ENCODE results near the gene TUBGCP3. TPM values are rescaled to one million over a fixed set of nuclear protein-coding genes. Genes with fewer than 3 reads are reported as not detected.

Gene TUBGCP3
- total RNA-seq, 1 experiment from 2014 or later, result 8.2 TPM

- peak; percentile 47 for DNase-seq (ENCODE audit: low spot score)
Measured at GRCh38 chr13:112616586-112617362, 28.8 kb upstream of the TUBGCP3 start.

- no peak for DNase-seq (ENCODE audit: low spot score)
Measured at GRCh38 chr13:112615391-112615790, 27.4 kb upstream of the TUBGCP3 start.

- DNase-seq (ENCODE audit: low spot score), result no peak
Measured at GRCh38 chr13:112614835-112615234, 26.9 kb upstream of the TUBGCP3 start.

- no peak for DNase-seq (ENCODE audit: low spot score)
Measured at GRCh38 chr13:112608212-112608611, 20.3 kb upstream of the TUBGCP3 start.

- peak; percentile 69 for DNase-seq (ENCODE audit: low spot score)
Measured at GRCh38 chr13:112606109-112607001, 18.4 kb upstream of the TUBGCP3 start.

- no peak for DNase-seq (ENCODE audit: low spot score)
Measured at GRCh38 chr13:112605531-112605990, 17.6 kb upstream of the TUBGCP3 start.

- DNase-seq (ENCODE audit: low spot score), result no peak
Measured at GRCh38 chr13:112603641-112604225, 15.8 kb upstream of the TUBGCP3 start.

GRCh38 chr13:112602189-112602588, 14.2 kb upstream of the TUBGCP3 start:
- DNase-seq (ENCODE audit: low spot score), result no peak

- DNase-seq (ENCODE audit: low spot score), result no peak
Measured at GRCh38 chr13:112601371-112601770, 13.4 kb upstream of the TUBGCP3 start.

GRCh38 chr13:112596235-112596634, 8.3 kb upstream of the TUBGCP3 start:
- DNase-seq (ENCODE audit: low spot score), result no peak

- DNase-seq (ENCODE audit: low spot score), result no peak
Measured at GRCh38 chr13:112592647-112593046, 4.7 kb upstream of the TUBGCP3 start.

- DNase-seq (ENCODE audit: low spot score), result no peak
Measured at GRCh38 chr13:112592181-112592580, 4.2 kb upstream of the TUBGCP3 start.

- DNase-seq (ENCODE audit: low spot score), result no peak
Measured at GRCh38 chr13:112588490-112589297, 741 bp upstream of the TUBGCP3 start.

GRCh38 chr13:112587212-112587763, 665 bp downstream of the TUBGCP3 start:
- peak; percentile 60 for DNase-seq (ENCODE audit: low spot score)

GRCh38 chr13:112586334-112586960, 1.5 kb downstream of the TUBGCP3 start:
- no peak for DNase-seq (ENCODE audit: low spot score)

- DNase-seq (ENCODE audit: low spot score), result no peak
Measured at GRCh38 chr13:112583592-112584277, 4.2 kb downstream of the TUBGCP3 start.

- no peak for DNase-seq (ENCODE audit: low spot score)
Measured at GRCh38 chr13:112582263-112582662, 5.7 kb downstream of the TUBGCP3 start.

- no peak for DNase-seq (ENCODE audit: low spot score)
Measured at GRCh38 chr13:112580912-112581311, 7.0 kb downstream of the TUBGCP3 start.

GRCh38 chr13:112580211-112580610, 7.7 kb downstream of the TUBGCP3 start:
- DNase-seq (ENCODE audit: low spot score), result no peak

GRCh38 chr13:112579310-112579843, 8.6 kb downstream of the TUBGCP3 start:
- no peak for DNase-seq (ENCODE audit: low spot score)
